ENCODE measurements around the gene SLC30A9. TPM values are rescaled to one million over a fixed set of nuclear protein-coding genes. Genes with fewer than 3 reads are reported as not detected.

The SLC30A9 gene
- polyA plus RNA-seq, 1 donor (not counting 4 experiments of a cell fraction or from before 2014, with no cell fraction given), result 53.0 TPM

- Histone ChIP-seq H3K4me3 (ENCODE audit: control insufficient read depth in 2 of 3, extremely low read depth in 1 of 3, insufficient read depth in 2 of 3, low read depth in 1 of 3, low read length in 3 of 3) (no peak overlapping the region), H3K27me3 (ENCODE audit: control insufficient read depth, extremely low read depth, insufficient read depth, low read length) (no peaks in the 10 kb centered on the region), H3K9ac (ENCODE audit: control insufficient read depth, extremely low read depth, insufficient read depth, low read length) (no peak overlapping the region), H3K4me1 (ENCODE audit: control insufficient read depth, extremely low read depth, insufficient read depth, low read length) (no peaks in the 10 kb centered on the region), H3K79me2 (ENCODE audit: control insufficient read depth, insufficient read depth, low read length) (peaks cover 6% of the 10 kb centered on the region), H3K36me3 (ENCODE audit: control insufficient read depth in 2 of 2, extremely low read depth in 1 of 2, insufficient read depth in 2 of 2, low read length in 2 of 2) (peaks cover 17 to 18% of the 10 kb centered on the region in 2 experiments), H4K20me1 (ENCODE audit: control insufficient read depth, extremely low read depth, insufficient read depth, low read length) (no peaks in the 10 kb centered on the region), H3K4me2 (ENCODE audit: control insufficient read depth, extremely low read depth, insufficient read depth, low read depth, low read length) (no peak overlapping the region), H3K9me3 (ENCODE audit: control insufficient read depth, low read depth, low read length) (no peaks in the 10 kb centered on the region), H3K27ac (ENCODE audit: control insufficient read depth, insufficient read depth, low read length) (no peak overlapping the region), H2AFZ (ENCODE audit: control insufficient read depth, low read length) (no peak overlapping the region), H3K9me1 (ENCODE audit: control insufficient read depth, extremely low read depth, insufficient read depth, low read length) (no peaks in the 10 kb centered on the region)
- TF ChIP-seq, protein P1, sequence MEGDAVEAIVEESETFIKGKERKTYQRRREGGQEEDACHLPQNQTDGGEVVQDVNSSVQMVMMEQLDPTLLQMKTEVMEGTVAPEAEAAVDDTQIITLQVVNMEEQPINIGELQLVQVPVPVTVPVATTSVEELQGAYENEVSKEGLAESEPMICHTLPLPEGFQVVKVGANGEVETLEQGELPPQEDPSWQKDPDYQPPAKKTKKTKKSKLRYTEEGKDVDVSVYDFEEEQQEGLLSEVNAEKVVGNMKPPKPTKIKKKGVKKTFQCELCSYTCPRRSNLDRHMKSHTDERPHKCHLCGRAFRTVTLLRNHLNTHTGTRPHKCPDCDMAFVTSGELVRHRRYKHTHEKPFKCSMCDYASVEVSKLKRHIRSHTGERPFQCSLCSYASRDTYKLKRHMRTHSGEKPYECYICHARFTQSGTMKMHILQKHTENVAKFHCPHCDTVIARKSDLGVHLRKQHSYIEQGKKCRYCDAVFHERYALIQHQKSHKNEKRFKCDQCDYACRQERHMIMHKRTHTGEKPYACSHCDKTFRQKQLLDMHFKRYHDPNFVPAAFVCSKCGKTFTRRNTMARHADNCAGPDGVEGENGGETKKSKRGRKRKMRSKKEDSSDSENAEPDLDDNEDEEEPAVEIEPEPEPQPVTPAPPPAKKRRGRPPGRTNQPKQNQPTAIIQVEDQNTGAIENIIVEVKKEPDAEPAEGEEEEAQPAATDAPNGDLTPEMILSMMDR (optimal IDR thresholded peaks at IDR 0.05 in 1 of 3, IDR thresholded peaks at IDR 0.05 in 1 of 3, conservative IDR thresholded peaks at IDR 0.05 in 1 of 3; ENCODE audit: extremely low read depth in 1 of 3, insufficient read depth in 2 of 3, low read length in 3 of 3), result no peak
- TF ChIP-seq EZH2 (IDR thresholded peaks at IDR 0.05; ENCODE audit: low read length), result no peak
- dilution Hi-C loops (cut with MboI; ENCODE audit: extremely low pct_ligation_motif_present, low sequenced_read_pairs), result no loop called here
- DNase-seq (ENCODE audit: low read depth, low spot score) (no peak), FAIRE-seq (no peak)
Observed at GRCh38 chr4:41949531-41949930, 40.8 kb upstream of the SLC30A9 start.

- Histone ChIP-seq H3K9me1 (ENCODE audit: control insufficient read depth, extremely low read depth, insufficient read depth, low read length) (no peaks in the 10 kb centered on the region), H3K9ac (ENCODE audit: control insufficient read depth, extremely low read depth, insufficient read depth, low read length) (no peak overlapping the region), H3K4me3 (ENCODE audit: control insufficient read depth in 2 of 3, extremely low read depth in 1 of 3, insufficient read depth in 2 of 3, low read depth in 1 of 3, low read length in 3 of 3) (no peak overlapping the region), H3K36me3 (ENCODE audit: control insufficient read depth in 2 of 2, extremely low read depth in 1 of 2, insufficient read depth in 2 of 2, low read length in 2 of 2) (peaks cover 6 to 11% of the 10 kb centered on the region in 2 experiments), H2AFZ (ENCODE audit: control insufficient read depth, low read length) (no peak overlapping the region), H3K27ac (ENCODE audit: control insufficient read depth, insufficient read depth, low read length) (no peak overlapping the region), H3K79me2 (ENCODE audit: control insufficient read depth, insufficient read depth, low read length) (no peaks in the 10 kb centered on the region), H3K4me1 (ENCODE audit: control insufficient read depth, extremely low read depth, insufficient read depth, low read length) (no peaks in the 10 kb centered on the region), H3K9me3 (ENCODE audit: control insufficient read depth, low read depth, low read length) (no peaks in the 10 kb centered on the region), H3K27me3 (ENCODE audit: control insufficient read depth, extremely low read depth, insufficient read depth, low read length) (no peaks in the 10 kb centered on the region), H3K4me2 (ENCODE audit: control insufficient read depth, extremely low read depth, insufficient read depth, low read depth, low read length) (no peak overlapping the region), H4K20me1 (ENCODE audit: control insufficient read depth, extremely low read depth, insufficient read depth, low read length) (no peaks in the 10 kb centered on the region)
- TF ChIP-seq, protein P1 (optimal IDR thresholded peaks at IDR 0.05 in 1 of 3, IDR thresholded peaks at IDR 0.05 in 1 of 3, conservative IDR thresholded peaks at IDR 0.05 in 1 of 3; ENCODE audit: extremely low read depth in 1 of 3, insufficient read depth in 2 of 3, low read length in 3 of 3), result peak in 2 of 3 experiments; percentile 9 to 32
- no peak for TF ChIP-seq EZH2 (IDR thresholded peaks at IDR 0.05; ENCODE audit: low read length)
- FAIRE-seq, result no peak
- no peak for DNase-seq (ENCODE audit: low read depth, low spot score)
- dilution Hi-C loops (cut with MboI; ENCODE audit: extremely low pct_ligation_motif_present, low sequenced_read_pairs), result no loop called here
Observed at GRCh38 chr4:41957634-41958033, 32.7 kb upstream of the SLC30A9 start.

Data from keratinocyte (primary cell).